Activated naive CD4-positive, alpha-beta T cell treated with anti-CD3 and anti-CD28 coated beads, Interleukin-2, amount 50 U/mL, for 16 hours (primary cell): ENCODE results near the gene ZAR1.
"Not testable (repeated sequence)": the region's sequence is repeated elsewhere in the genome, so short reads cannot be mapped to it uniquely, and the experiment has no call there.

ENCODE experiments used
- DNase-seq: peaks from one replicate; pipeline ENCODE4 v3.0.0-alpha.2; 2020

The ZAR1 gene

GRCh38 chr4:48490012-48490679 lies at the start of gene ZAR1:
Gene ZAR1, plus strand, starts transcription at chr4:48490252. Its CDS starts 40 bp downstream, at chr4:48490292.
- DNase-seq = no peak

GRCh38 chr4:48440914-48441313 lies 49.1 kb upstream of the ZAR1 start:
- DNase-seq = not testable (repeated sequence)

GRCh38 chr4:48445704-48446103 lies 44.3 kb upstream of the ZAR1 start:
- no peak for DNase-seq

GRCh38 chr4:48446642-48447041 lies 43.4 kb upstream of the ZAR1 start:
- no peak for DNase-seq

GRCh38 chr4:48449151-48449550 lies 40.9 kb upstream of the ZAR1 start:
- no peak for DNase-seq

GRCh38 chr4:48450740-48451139 lies 39.3 kb upstream of the ZAR1 start:
- DNase-seq = no peak

GRCh38 chr4:48451656-48452055 lies 38.4 kb upstream of the ZAR1 start:
- DNase-seq = not testable (repeated sequence)

GRCh38 chr4:48454591-48454990 lies 35.5 kb upstream of the ZAR1 start:
- no peak for DNase-seq

GRCh38 chr4:48461000-48461399 lies 29.1 kb upstream of the ZAR1 start:
- DNase-seq = no peak

GRCh38 chr4:48462363-48462762 lies 27.7 kb upstream of the ZAR1 start:
- DNase-seq = no peak

GRCh38 chr4:48467442-48467841 lies 22.6 kb upstream of the ZAR1 start:
- DNase-seq = no peak

GRCh38 chr4:48467891-48468290 lies 22.2 kb upstream of the ZAR1 start:
- no peak for DNase-seq

- no peak for DNase-seq
Observed at GRCh38 chr4:48470137-48470536, 19.9 kb upstream of the ZAR1 start.

- DNase-seq = no peak
Observed at GRCh38 chr4:48470570-48470969, 19.5 kb upstream of the ZAR1 start.

- DNase-seq = no peak
Observed at GRCh38 chr4:48472794-48473193, 17.3 kb upstream of the ZAR1 start.

- no peak for DNase-seq
Observed at GRCh38 chr4:48475770-48476169, 14.3 kb upstream of the ZAR1 start.

GRCh38 chr4:48478273-48478672 lies 11.8 kb upstream of the ZAR1 start:
- no peak for DNase-seq

GRCh38 chr4:48481581-48481980 lies 8.5 kb upstream of the ZAR1 start:
- DNase-seq = no peak

- DNase-seq = peak; percentile 16
Observed at GRCh38 chr4:48483006-48483776, 6.9 kb upstream of the ZAR1 start, which contains the start of gene SLC10A4. Gene SLC10A4, plus strand, starts transcription at chr4:48483343. Its CDS starts 219 bp downstream, at chr4:48483562.

- DNase-seq = peak; percentile 17
Observed at GRCh38 chr4:48483777-48484493, 6.1 kb upstream of the ZAR1 start.

- no peak for DNase-seq
Observed at GRCh38 chr4:48484494-48485168, 5.4 kb upstream of the ZAR1 start.

GRCh38 chr4:48489683-48490011 lies 405 bp upstream of the ZAR1 start:
- DNase-seq = no peak
